HS-5 (cell line): ENCODE results near the gene BBS9.
"Not testable (repeated sequence)": the region's sequence is repeated elsewhere in the genome, so short reads cannot be mapped to it uniquely, and the experiment has no call there.

Experiments used
- DNase-seq: peaks from one replicate; pipeline ENCODE4 v3.0.0-alpha.2; 2012; ENCODE audit warnings: low read depth

The BBS9 gene

DNA sequence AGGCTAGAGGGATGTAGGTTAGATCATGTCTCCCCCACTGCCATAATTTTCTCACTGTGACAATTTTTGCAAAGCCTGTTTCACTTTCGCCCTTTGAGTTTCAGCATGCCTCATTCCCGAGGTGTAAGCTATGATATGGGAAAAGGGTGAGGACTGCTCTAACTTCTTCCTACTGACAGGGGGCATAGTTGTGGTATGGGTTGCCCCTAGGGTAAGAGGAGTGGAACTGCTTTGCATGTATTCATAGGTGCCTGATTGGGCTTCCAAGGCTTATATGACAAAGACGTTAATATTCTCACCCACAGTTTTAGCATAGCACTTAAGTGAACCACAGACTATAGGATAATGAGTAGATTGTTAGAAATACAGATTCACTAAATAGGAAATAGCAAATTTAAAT, 148.7 kb downstream of the BBS9 start:
- DNase-seq = no peak

- no peak for DNase-seq
Measured at GRCh38 chr7:33286501-33286900, 157.1 kb downstream of the BBS9 start.

GRCh38 chr7:33287738-33288137, 158.4 kb downstream of the BBS9 start:
- DNase-seq = no peak

DNA sequence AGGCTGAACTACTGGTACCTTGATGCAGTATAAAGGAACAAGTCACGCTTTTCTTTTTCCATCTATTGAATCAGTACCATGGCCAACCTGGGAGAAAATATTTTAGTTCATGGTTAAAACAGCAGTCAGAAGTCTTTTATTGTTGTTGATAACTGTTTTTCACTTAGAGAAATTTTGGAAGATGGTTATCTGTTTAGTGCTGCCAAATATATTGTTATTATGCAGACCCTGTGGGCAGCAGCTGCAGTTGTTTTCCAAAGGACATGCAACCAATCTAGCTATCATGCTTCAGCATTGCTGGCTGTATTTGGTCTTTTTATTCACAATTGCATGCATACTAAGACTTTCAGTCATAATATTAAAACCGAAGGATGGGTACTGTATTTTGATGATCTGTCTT, 169.5 kb downstream of the BBS9 start:
- no peak for DNase-seq

DNA sequence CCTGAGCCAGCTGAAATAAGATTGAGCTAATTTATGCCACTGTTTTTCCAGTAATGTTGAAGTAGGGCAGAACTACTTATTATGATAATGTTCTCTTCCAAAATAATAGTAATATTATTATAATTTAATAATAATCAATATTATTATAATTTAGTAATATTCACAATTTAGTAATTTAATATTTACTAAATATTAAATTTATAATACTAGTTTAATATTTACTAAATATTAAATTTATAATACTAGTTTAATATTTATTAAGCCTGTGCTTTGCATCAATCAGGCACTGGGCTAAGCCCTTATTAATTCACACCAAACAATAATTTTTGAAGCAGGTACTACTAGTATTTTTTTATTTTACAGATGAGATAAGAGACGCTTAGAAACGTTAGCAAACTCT, 170.1 kb downstream of the BBS9 start:
- no peak for DNase-seq

DNA sequence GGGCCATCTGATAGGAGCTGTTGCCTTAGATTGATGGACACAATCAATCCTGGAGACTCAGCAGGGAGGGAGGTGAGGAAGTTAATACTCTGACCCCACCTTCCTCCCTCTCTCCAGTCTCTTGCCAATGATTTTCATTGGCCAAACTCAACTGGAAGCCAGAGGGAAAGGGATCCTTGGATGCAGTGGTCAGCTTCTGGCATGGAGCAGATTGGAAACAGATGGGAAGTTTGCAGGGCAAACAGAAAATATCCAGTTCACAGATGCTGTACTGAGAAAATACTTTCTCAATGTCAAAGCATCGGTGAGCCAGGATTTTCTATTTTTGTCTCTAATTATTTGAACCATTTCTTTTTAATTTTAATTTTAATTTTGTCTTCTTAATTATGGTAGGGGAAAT, 170.8 kb downstream of the BBS9 start:
- no peak for DNase-seq

- DNase-seq = no peak
Measured at GRCh38 chr7:33300742-33301141, 171.4 kb downstream of the BBS9 start.

DNA sequence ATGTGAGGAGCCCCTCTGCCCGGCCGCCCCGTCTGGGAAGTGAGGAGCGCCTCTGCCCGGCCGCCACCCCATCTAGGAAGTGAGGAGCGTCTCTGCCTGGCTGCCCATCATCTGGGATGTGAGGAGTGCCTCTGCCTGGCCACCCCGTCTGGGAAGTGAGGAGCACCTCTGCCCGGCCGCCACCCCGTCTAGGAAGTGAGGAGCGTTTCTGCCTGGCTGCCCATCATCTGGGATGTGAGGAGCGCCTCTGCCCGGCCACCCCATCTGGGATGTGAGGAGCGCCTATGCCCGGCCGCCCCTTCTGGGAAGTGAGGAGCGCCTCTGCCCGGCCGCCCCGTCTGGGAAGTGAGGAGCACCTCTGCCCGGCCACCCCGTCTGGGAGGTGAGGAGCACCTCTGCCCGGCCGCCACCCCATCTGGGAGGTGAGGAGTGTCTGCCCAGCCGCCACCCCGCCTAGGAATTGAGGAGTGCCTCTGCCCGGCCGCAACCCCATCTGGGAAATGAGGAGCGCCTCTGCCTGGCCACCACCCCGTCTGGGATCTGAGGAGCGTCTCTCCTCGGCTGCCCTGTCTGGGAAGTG, 174.7 kb downstream of the BBS9 start:
- DNase-seq = not testable (repeated sequence)

- DNase-seq = no peak
Measured at GRCh38 chr7:33307205-33307604, 177.8 kb downstream of the BBS9 start.

GRCh38 chr7:33310546-33310945, 181.2 kb downstream of the BBS9 start:
- no peak for DNase-seq

DNA sequence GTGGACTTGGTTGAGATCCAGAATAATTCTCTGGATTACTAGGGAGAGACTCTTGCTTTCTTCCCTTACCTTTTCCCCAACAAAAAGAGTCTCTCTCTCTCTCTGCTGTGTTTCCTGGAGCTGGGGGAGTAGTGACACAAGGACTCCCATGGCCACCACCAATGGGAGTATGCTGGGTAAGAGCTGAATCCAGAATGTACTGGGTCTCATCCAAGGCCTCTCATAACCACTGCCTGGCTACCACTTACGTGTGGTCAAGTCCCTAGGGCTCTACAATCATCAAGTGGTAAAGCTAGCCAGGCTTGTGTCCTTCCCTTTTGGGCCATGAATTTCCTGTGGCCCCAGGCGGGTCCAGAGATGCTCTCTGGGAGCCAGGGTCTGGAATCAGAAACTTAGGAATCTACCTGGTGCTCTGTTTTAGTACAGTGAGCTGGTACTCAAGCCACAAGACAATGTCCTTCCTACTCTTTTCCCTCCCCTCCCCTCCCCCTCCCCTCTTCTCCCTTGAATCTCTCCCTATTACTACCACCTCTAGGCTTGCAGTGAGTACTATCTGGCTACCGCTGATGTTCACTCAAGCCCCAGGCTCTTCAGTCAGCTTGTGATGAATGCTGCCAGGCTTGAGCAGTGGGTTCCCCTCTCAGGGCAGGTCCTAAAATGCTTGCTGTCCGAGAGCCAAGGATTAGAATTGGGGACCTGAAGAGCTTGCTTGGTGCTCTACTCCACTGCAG, 196.6 kb downstream of the BBS9 start:
- no peak for DNase-seq

GRCh38 chr7:33326485-33326848, 197.1 kb downstream of the BBS9 start:
- no peak for DNase-seq

DNA sequence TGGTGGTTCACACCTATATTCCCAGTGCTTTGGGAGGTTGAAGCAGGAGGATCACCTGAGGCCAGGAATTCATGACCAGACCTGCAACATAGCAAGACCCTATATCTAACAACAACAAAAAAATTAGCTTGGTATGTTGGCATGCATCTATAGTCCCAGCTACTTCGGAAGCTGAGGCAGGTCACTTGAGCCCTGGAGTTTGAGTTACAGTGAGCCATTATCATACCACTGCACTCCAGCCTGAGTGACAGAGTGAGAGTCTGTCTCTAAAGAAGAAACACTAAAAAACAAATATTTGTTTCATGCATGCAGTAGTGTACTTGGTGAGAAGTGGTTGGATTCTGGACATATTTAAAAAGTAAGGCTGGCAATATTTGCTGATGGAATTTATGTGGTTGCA, 198.1 kb downstream of the BBS9 start:
- no peak for DNase-seq

- DNase-seq = no peak
Measured at GRCh38 chr7:33334349-33334748, 205.0 kb downstream of the BBS9 start.

DNA sequence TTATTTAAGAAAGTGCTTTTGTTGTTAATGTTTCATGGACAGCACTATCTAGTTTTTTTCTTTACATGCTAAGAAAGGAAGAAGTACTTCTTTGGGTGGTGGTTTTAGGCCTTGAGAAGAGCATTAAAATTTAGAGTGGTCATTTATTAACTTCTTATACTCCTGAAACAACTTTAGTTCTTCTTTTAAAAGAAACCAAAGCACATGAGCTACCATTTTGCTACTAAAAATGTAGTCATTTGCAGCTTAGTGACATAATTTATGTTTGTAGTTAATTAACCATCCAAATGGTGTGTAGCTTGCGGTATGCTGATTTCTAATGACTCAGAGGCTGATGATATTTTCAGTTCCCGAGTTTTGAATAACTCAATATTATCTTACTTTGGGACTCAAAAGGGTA, 207.5 kb downstream of the BBS9 start:
- no peak for DNase-seq

DNA sequence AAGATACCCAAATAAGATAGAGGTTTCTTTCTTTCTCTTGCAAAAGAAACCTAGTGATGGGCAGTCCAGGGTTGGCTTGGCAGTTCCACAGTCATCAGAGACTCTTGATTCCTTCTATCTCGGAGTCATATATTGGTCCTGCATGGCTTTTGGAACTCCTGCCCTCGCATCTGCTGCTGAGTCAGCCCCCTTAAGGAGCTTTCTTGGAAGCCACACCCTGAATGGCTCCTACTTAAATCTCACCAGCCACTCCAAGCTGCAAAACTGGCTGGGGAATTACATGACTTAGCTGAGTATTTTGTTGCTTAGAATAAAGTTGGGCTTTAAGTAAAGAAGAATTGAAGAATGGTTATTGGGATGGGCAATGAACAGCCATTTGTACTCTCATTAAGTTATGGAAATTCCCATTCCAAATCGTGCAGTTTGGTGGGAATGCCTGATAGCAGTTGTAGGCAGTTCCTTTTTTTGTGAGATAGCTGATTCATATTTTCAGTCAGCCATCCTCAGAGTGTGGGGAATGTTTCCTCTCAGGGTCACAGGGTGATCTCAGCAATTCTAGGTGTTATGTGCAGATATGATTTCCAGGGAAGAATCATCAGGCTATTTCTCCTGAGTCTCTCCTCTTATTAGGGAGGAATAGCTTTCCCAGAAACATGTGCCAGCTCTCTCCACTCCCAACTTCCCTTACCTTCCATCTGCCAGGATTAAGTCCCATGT, 209.9 kb downstream of the BBS9 start:
- no peak for DNase-seq

GRCh38 chr7:33346055-33346454, 216.7 kb downstream of the BBS9 start:
- DNase-seq = no peak

DNA sequence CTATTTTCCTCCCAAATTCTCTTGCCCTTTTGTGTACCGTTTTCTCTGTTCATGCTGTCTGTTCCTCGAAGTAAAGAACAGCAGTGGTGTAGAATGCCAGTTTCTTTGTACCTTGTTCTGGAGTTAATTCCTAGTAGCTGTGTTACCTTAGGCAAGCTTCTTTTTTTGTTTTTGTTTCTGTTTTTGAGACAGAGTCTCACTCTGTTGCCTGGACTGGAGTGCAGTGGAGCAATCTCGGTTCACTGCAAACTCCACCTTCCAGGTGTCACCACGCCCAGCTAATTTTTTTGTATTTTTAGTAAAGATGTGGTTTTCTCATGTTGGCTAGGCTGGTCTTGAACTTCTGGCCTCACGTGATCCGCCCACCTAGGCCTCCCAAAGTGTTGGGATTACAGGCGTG, 221.2 kb downstream of the BBS9 start:
- DNase-seq = no peak

DNA sequence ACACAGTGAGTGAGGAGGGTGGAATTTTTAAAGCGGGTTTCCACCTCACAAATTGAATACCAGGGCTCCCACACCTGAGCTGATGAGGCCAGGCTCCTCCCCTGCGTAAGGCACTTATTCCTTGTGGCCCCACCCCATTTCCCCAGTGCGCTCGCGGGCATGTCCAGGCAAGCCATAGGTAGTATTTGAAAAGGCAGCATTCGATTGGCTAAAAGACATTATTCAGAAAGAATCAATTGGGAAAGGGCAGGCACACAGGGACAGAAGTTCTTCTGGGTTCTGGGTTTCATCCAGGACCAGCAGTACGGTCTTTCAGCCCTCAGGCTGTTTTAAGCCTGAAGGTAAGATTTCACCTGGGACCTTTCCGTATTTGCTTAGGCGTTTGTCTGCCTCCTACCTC, 222.3 kb downstream of the BBS9 start:
- DNase-seq = no peak

GRCh38 chr7:33354201-33354600, 224.8 kb downstream of the BBS9 start:
- DNase-seq = no peak

GRCh38 chr7:33355386-33355785, 226.0 kb downstream of the BBS9 start:
- DNase-seq = no peak

DNA sequence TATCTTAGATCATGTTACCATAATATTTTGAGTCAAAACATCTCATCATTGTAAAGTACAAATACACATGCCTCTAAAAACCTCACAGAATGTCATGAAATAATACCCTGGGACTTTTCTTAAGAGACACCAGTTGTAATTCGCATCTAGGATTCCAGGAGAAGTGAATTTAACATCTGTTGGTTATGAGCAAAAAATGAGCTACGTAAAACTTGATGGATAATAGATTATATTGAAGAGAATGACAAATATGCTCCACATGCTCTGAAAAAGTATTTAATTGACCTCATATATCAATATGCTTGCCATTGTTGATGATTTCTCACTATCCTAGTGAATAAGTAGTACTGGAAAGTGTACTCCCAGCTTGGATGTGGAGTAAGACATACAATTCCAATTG, 227.0 kb downstream of the BBS9 start:
- no peak for DNase-seq

- DNase-seq = no peak
Measured at GRCh38 chr7:33357846-33358245, 228.5 kb downstream of the BBS9 start.

DNA sequence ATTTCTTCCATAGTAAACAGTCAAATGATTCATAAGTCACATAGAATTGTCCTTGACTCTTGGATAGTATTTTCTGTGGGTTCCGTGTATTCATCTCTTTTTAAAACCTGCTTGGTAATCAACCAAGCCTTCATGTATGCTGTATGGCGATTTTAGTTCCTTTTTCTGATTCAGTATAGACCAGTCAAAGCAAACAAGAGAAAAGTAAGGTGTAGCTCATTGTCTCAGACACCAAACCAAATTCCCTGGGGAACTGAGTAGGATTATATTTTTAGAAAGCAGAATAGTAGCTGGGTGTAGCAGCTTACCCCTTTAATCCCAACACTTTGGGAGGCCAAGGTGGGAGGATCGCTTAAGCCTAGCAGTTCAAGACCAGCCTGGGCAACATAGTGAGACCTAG, 240.5 kb downstream of the BBS9 start:
- DNase-seq = no peak
